Thyroid gland (tissue), 4 donors: ENCODE measurements around the gene MYO16. TPM values are rescaled to one million over a fixed set of nuclear protein-coding genes. Genes with fewer than 3 reads are reported as not detected.

Experiments
- DNase-seq, 2 donors: peaks; one replicate each; pipeline ENCODE4 v3.0.0-alpha.2; 2019
- H3K27ac ChIP-seq, 3 donors: fragments of 200-600 bp; sonication (generic); 1 replicate in 2 of 3; 2 replicates in 1 of 3; pipeline ENCODE4 v1.5.1; 2016 to 2019; ENCODE audit warnings: mild to moderate bottlenecking in 1 of 3, moderate library complexity in 1 of 3
- H3K27me3 ChIP-seq: fragments of 200-600 bp; sonication (generic); one replicate; pipeline ENCODE4 v1.5.1; 2019
- H3K36me3 ChIP-seq, 2 donors: fragments of 200-600 bp; sonication (generic); one replicate each; pipeline ENCODE4 v1.5.1; 2016 to 2019
- H3K4me1 ChIP-seq, 2 donors: fragments of 200-600 bp; sonication (generic); one replicate each; pipeline ENCODE4 v1.5.1; 2017 to 2019
- H3K4me3 ChIP-seq, 3 donors: fragments of 200-600 bp; sonication (generic); replicated peaks in 1 of 3; 1 replicate in 2 of 3; 2 replicates in 1 of 3; pipeline ENCODE4 v1.5.1; 2016; ENCODE audit warnings: mild to moderate bottlenecking in 1 of 3
- H3K9me3 ChIP-seq: fragments of 200-600 bp; sonication (generic); one replicate; pipeline ENCODE4 v1.5.1; 2017
- CTCF ChIP-seq, 6 experiments: fragments of 200-600 bp in 3 of 6; fragments of 450-650 bp in 3 of 6; sonication (generic) in 3 of 6; IDR thresholded peaks; one replicate each; pipeline ENCODE4 v1.5.1; 2016 to 2019; ENCODE audit warnings: antibody characterized with exemption in 6 of 6, mild to moderate bottlenecking in 2 of 6, inconsistent platforms in 1 of 6, moderate library complexity in 1 of 6
- POLR2A ChIP-seq, 2 donors: fragments of 450-650 bp; IDR thresholded peaks; one replicate each; pipeline ENCODE4 v1.6.1; 2017; ENCODE audit warnings: antibody characterized with exemption in 2 of 2, mild to moderate bottlenecking in 2 of 2, moderate library complexity in 1 of 2
- WGBS, 2 donors: methylation state at CpG; one replicate each; pipeline ENCODE4 v1.1.5; 2017; 5-methylcytosine and 5-hydroxymethylcytosine counted together
- intact Hi-C: fragments of 100-400 bp; cut with DNase I; formaldehyde crosslinking; loops from one replicate; pipeline ENCODE4 v1.15.1; 2023
- total RNA-seq, 4 donors: library from RNA; depleted of rRNA; stranded (reverse); fragments of >200 nt; gene quantifications; one replicate each; pipeline ENCODE4 v1.2.3, GENCODE V29; 2016

MYO16 gene
- total RNA-seq, 4 donors from 2014 or later = 0.10 to 0.13 (median 0.13) TPM; not detected in 1

DNA sequence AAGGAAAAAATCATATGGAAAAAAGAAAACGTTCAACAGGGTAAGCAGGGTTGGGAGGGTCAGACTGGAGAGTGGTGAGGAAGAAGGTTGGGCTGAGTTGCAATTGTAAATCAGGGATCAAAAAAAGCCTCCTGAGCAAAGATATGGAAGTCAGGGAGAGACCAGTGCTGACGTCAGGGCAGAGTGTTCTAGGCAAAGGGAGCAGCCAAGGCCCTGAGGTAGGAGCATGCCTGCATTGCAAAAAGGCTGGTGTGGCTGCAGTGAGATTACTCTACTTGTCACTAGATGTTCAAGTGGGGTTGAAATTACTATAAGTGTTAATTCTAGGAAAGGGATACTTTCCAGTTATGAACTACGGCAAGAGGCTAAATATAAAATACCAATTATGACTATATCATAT is 562.0 kb downstream of the MYO16 start:
- H3K27ac ChIP-seq = no peak overlapping the region
- H3K36me3 ChIP-seq = no peaks in the 10 kb centered on the region
- no peaks in the 10 kb centered on the region for H3K4me1 ChIP-seq
- DNase-seq = no peak
- H3K9me3 ChIP-seq = no peaks in the 10 kb centered on the region
- intact Hi-C loops = no loop called here
- 61 to 74% methylated on average over 3 of the region's 3 CpGs for WGBS, 2 donors
- no peaks in the 10 kb centered on the region for H3K27me3 ChIP-seq
- TF ChIP-seq CTCF (IDR thresholded peaks at IDR 0.05) (no peak), POLR2A (IDR thresholded peaks at IDR 0.05) (no peak)
- H3K4me3 ChIP-seq = no peak overlapping the region

DNA sequence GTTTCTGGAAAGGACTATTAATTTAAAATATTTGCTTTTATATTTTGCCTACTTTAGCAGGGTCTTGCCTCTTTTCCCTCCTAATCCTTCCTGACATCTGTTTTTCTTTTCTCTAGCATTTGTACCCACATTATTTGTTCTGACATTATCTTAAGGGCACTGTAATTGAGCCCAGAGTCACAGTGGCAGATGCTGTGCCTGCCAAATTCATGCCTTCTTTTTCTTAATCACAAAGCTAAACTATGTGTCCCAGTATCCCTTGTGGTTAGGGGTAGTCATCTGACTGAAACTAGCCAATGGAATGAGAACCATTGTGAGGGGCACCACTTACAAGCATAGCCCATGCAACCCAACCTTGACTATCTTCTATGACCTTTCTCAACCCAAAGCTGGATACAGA is 562.9 kb downstream of the MYO16 start:
- H3K4me1 ChIP-seq = no peaks in the 10 kb centered on the region
- H3K27me3 ChIP-seq = no peaks in the 10 kb centered on the region
- DNase-seq = no peak
- intact Hi-C loops = no loop called here
- TF ChIP-seq POLR2A (IDR thresholded peaks at IDR 0.05) (no peak), CTCF (IDR thresholded peaks at IDR 0.05) (no peak)
- H3K9me3 ChIP-seq = no peaks in the 10 kb centered on the region
- no peak overlapping the region for H3K4me3 ChIP-seq
- no peaks in the 10 kb centered on the region for H3K36me3 ChIP-seq
- no peak overlapping the region for H3K27ac ChIP-seq

DNA sequence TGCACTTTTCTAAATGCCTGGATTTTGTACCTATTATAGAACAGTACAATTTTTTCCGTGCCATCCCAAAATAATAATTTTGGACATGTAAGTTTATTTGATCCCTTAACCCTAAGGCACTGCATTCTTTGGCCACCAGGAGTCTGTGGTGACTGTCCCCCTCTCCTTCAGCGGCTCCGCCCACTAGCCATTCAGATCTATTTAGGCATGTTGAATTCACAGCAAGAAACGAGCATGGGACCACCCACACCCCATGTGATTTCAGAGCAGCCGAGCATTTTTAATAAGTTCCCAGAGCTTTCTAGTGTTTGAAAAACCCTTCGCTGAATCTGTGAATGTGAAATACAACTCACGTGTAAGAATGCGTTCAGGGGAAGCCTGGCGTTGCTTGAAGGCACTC is 567.5 kb downstream of the MYO16 start:
- Histone ChIP-seq H3K4me3 (no peak overlapping the region), H3K27ac (no peak overlapping the region), H3K9me3 (no peaks in the 10 kb centered on the region), H3K27me3 (no peaks in the 10 kb centered on the region), H3K36me3 (no peaks in the 10 kb centered on the region), H3K4me1 (no peaks in the 10 kb centered on the region)
- TF ChIP-seq CTCF (IDR thresholded peaks at IDR 0.05) (no peak), POLR2A (IDR thresholded peaks at IDR 0.05) (no peak)
- WGBS, 2 donors = 88 to 90% methylated on average over 9 of the region's 9 CpGs
- no peak for DNase-seq
- intact Hi-C loops = no loop called here

- intact Hi-C loops = no loop called here
- WGBS, 2 donors = 78 to 86% methylated on average over 3 of the region's 3 CpGs
- peak in 1 of 2 donors; percentile 8 for DNase-seq
Observed at GRCh38 chr13:109198585-109198984, 569.2 kb downstream of the MYO16 start.

GRCh38 chr13:109199280-109199679 is 569.9 kb downstream of the MYO16 start:
- no peak overlapping the region for H3K27ac ChIP-seq
- TF ChIP-seq POLR2A (IDR thresholded peaks at IDR 0.05) = no peak
- TF ChIP-seq CTCF (IDR thresholded peaks at IDR 0.05) = no peak
- 50 to 54% methylated on average over 4 of the region's 4 CpGs for WGBS, 2 donors
- no peaks in the 10 kb centered on the region for H3K27me3 ChIP-seq
- H3K4me1 ChIP-seq = no peaks in the 10 kb centered on the region
- intact Hi-C loops = no loop called here
- DNase-seq = no peak
- no peaks in the 10 kb centered on the region for H3K36me3 ChIP-seq
- no peak overlapping the region for H3K4me3 ChIP-seq
- no peaks in the 10 kb centered on the region for H3K9me3 ChIP-seq

More at GRCh38 chr13:109198585-109198984, 569.2 kb downstream of the MYO16 start:
- Histone ChIP-seq H3K4me3 (no peak overlapping the region), H3K9me3 (no peaks in the 10 kb centered on the region), H3K36me3 (no peaks in the 10 kb centered on the region), H3K27me3 (no peaks in the 10 kb centered on the region), H3K4me1 (no peaks in the 10 kb centered on the region), H3K27ac (no peak overlapping the region)
- no peak for TF ChIP-seq CTCF (IDR thresholded peaks at IDR 0.05)
- TF ChIP-seq POLR2A (IDR thresholded peaks at IDR 0.05) = no peak
